Neural cell (in vitro differentiated cells): ENCODE measurements around the gene GREM1. TPM values are rescaled to one million over a fixed set of nuclear protein-coding genes. Genes with fewer than 3 reads are reported as not detected.

Experiments used
- H2AFZ ChIP-seq: fragments of 200-600, 300-800 bp; sonication (generic), shearing (Covaris generic); 2 replicates; pipeline ENCODE4 v1.6.0; 2014; ENCODE audit warnings: low read depth, mild to moderate bottlenecking, antibody characterized with exemption, low read length, moderate library complexity
- H3F3A ChIP-seq: fragments of 200-600 bp; shearing (Covaris generic); 2 replicates; pipeline ENCODE4 v1.6.1; 2016; ENCODE audit warnings: mild to moderate bottlenecking, moderate library complexity, mixed read lengths, antibody characterized with exemption, low read length; ENCODE audit not compliant: insufficient read depth, poor library complexity, severe bottlenecking
- H3K27ac ChIP-seq: fragments of 200-600, 300-800 bp; sonication (generic), shearing (Covaris generic); 2 replicates; pipeline ENCODE4 v1.5.1; 2014; ENCODE audit warnings: mild to moderate bottlenecking, low read length, moderate library complexity
- H3K27me3 ChIP-seq: fragments of 300-800, 200-600 bp; sonication (generic), shearing (Covaris generic); 2 replicates; pipeline ENCODE4 v1.6.0; 2014; ENCODE audit warnings: mild to moderate bottlenecking, low read depth, low read length, moderate library complexity; ENCODE audit not compliant: insufficient read depth
- H3K36me3 ChIP-seq: fragments of 300-800, 200-600 bp; sonication (generic), shearing (Covaris generic); 2 replicates; pipeline ENCODE4 v1.5.1; 2014; ENCODE audit warnings: mild to moderate bottlenecking, antibody characterized with exemption, low read length, moderate library complexity; ENCODE audit not compliant: insufficient read depth
- H3K4me2 ChIP-seq: fragments of 300-800, 200-600 bp; sonication (generic), shearing (Covaris generic); 2 replicates; pipeline ENCODE4 v1.6.0; 2014; ENCODE audit warnings: mild to moderate bottlenecking, low read length
- H3K4me3 ChIP-seq: fragments of 300-800, 200-600 bp; sonication (generic), shearing (Covaris generic); 2 replicates; pipeline ENCODE4 v1.5.1; 2014; ENCODE audit warnings: mild to moderate bottlenecking, low read length, moderate library complexity
- H3K79me2 ChIP-seq: fragments of 200-600 bp; shearing (Covaris generic); replicated peaks from 2 replicates; pipeline ENCODE4 v1.6.0; 2014; ENCODE audit warnings: mild to moderate bottlenecking, low read length, moderate library complexity; ENCODE audit not compliant: insufficient read depth
- H3K9ac ChIP-seq: fragments of 300-800, 200-600 bp; sonication (generic), shearing (Covaris generic); 2 replicates; pipeline ENCODE4 v1.6.1; 2016; ENCODE audit warnings: mild to moderate bottlenecking, low read length, mixed read lengths
- H3K9me2 ChIP-seq: fragments of 200-600 bp; shearing (Covaris generic); 2 replicates; pipeline ENCODE4 v1.6.1; 2016; ENCODE audit warnings: mild to moderate bottlenecking, low read length, mixed read lengths; ENCODE audit not compliant: insufficient read depth
- H3K9me3 ChIP-seq: fragments of 200-600, 300-800 bp; sonication (generic), shearing (Covaris generic); 2 replicates; pipeline ENCODE4 v1.6.1; 2016; ENCODE audit warnings: mild to moderate bottlenecking, mixed run types, low read length, moderate library complexity, mixed read lengths
- H4K20me1 ChIP-seq: fragments of 200-600 bp; shearing (Covaris generic); 2 replicates; pipeline ENCODE4 v1.6.1; 2016; ENCODE audit warnings: mild to moderate bottlenecking, mixed run types; ENCODE audit not compliant: insufficient read depth
- EP300 ChIP-seq: fragments of 450-650 bp; conservative IDR thresholded peaks from 2 replicates; pipeline ENCODE4 v1.6.1; 2014; ENCODE audit warnings: antibody characterized with exemption, mild to moderate bottlenecking, moderate library complexity; ENCODE audit not compliant: poor library complexity, severe bottlenecking
- EZH2 ChIP-seq: fragments of 200-600, 300-800 bp; shearing (Covaris generic), sonication (generic); IDR thresholded peaks from 2 replicates; pipeline ENCODE4 v1.6.1; 2014; ENCODE audit warnings: antibody characterized with exemption, low read length, borderline replicate concordance, mild to moderate bottlenecking; ENCODE audit not compliant: insufficient read depth, poor library complexity, severe bottlenecking
- MXI1 ChIP-seq: fragments of 450-650 bp; conservative IDR thresholded peaks from 2 replicates; pipeline ENCODE4 v1.6.1; 2014; ENCODE audit warnings: antibody characterized with exemption, mild to moderate bottlenecking; ENCODE audit not compliant: poor library complexity, severe bottlenecking
- POLR2AphosphoS5 ChIP-seq: IDR thresholded peaks from 2 replicates; pipeline ENCODE4 v1.6.1; 2012
- RAD21 ChIP-seq: fragments of 450-650 bp; conservative IDR thresholded peaks from 2 replicates; pipeline ENCODE4 v1.6.1; 2014; ENCODE audit warnings: antibody characterized with exemption, mild to moderate bottlenecking, moderate library complexity
- SMC3 ChIP-seq: fragments of 450-650 bp; conservative IDR thresholded peaks from 2 replicates; pipeline ENCODE4 v1.6.1; 2014; ENCODE audit warnings: antibody characterized with exemption, mild to moderate bottlenecking, moderate library complexity; ENCODE audit not compliant: poor library complexity
- TAF1 ChIP-seq: IDR thresholded peaks from 2 replicates; pipeline ENCODE4 v1.6.1; 2012; ENCODE audit warnings: low read depth
- polyA plus RNA-seq: library from polyadenylated mRNA; depleted of rRNA; stranded (reverse); fragments of >200 nt; gene quantifications from 2 replicates; pipeline ENCODE4 v1.2.3, GENCODE V29; 2014
- TF ChIP-seq, protein P1 (sequence below): IDR thresholded peaks from 2 replicates; pipeline ENCODE4 v1.6.1; 2012; ENCODE audit warnings: borderline replicate concordance
- TF ChIP-seq, protein P2 (sequence below): fragments of 450-650 bp; IDR thresholded peaks from 2 replicates; pipeline ENCODE4 v1.5.1; 2014; ENCODE audit warnings: antibody characterized with exemption, mild to moderate bottlenecking, moderate library complexity; ENCODE audit not compliant: poor library complexity, severe bottlenecking

The GREM1 gene
- polyA plus RNA-seq, 1 donor from 2014 or later, result 0.16 TPM

DNA sequence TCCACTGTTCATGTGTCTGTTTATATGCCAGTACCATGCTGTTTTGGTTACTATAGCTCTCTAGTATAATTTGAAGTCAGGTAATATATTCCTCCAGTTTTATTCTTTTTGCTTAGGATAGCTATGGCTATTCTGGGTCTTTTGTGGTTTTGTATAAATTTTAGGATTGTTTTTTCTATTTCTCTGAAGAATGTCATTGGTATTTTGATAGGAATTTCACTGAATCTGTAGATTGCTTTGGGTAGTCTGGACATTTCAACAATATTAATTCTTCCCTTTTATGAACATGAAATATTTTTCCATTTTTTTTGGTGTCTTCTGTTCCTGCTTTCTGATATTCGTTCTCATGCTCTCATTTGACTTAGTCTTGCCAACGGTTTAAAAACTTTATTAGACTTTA lies 39.6 kb downstream of the GREM1 start:
- TF ChIP-seq EP300 (no peak), EZH2 (no peak), SMC3 (no peak), POLR2AphosphoS5 (no peak), MXI1 (no peak), TAF1 (no peak)
- TF ChIP-seq, protein P1, sequence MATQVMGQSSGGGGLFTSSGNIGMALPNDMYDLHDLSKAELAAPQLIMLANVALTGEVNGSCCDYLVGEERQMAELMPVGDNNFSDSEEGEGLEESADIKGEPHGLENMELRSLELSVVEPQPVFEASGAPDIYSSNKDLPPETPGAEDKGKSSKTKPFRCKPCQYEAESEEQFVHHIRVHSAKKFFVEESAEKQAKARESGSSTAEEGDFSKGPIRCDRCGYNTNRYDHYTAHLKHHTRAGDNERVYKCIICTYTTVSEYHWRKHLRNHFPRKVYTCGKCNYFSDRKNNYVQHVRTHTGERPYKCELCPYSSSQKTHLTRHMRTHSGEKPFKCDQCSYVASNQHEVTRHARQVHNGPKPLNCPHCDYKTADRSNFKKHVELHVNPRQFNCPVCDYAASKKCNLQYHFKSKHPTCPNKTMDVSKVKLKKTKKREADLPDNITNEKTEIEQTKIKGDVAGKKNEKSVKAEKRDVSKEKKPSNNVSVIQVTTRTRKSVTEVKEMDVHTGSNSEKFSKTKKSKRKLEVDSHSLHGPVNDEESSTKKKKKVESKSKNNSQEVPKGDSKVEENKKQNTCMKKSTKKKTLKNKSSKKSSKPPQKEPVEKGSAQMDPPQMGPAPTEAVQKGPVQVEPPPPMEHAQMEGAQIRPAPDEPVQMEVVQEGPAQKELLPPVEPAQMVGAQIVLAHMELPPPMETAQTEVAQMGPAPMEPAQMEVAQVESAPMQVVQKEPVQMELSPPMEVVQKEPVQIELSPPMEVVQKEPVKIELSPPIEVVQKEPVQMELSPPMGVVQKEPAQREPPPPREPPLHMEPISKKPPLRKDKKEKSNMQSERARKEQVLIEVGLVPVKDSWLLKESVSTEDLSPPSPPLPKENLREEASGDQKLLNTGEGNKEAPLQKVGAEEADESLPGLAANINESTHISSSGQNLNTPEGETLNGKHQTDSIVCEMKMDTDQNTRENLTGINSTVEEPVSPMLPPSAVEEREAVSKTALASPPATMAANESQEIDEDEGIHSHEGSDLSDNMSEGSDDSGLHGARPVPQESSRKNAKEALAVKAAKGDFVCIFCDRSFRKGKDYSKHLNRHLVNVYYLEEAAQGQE, result no peak
- no peaks in the 10 kb centered on the region for H3K36me3 ChIP-seq
- no peak overlapping the region for H2AFZ ChIP-seq
- no peaks in the 10 kb centered on the region for H3F3A ChIP-seq
- no peaks in the 10 kb centered on the region for H3K9me2 ChIP-seq
- no peak overlapping the region for H3K27ac ChIP-seq
- no peaks in the 10 kb centered on the region for H3K27me3 ChIP-seq
- H3K9ac ChIP-seq, result no peak overlapping the region
- no peaks in the 10 kb centered on the region for H4K20me1 ChIP-seq
- no peaks in the 10 kb centered on the region for H3K9me3 ChIP-seq
- H3K79me2 ChIP-seq, result no peaks in the 10 kb centered on the region
- no peak overlapping the region for H3K4me3 ChIP-seq
- H3K4me2 ChIP-seq, result no peak overlapping the region

DNA sequence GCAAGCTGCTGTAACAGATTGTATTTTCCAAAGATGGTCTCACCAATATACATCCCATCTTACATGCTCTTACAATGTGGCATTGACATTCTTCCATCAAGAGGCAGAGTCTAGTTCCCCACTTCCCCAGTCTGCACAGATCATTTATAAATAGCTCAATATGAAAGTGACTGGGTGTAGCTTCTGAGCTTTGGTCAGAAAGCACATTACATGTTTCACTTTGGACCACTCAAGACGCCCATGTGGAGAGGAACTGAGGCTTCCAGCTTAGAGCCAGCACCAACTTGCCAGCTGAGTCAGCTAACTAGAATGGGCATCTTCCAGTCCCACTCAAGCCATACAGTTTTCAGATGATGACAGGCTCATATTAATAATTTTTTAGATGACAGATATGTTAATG lies 45.5 kb downstream of the GREM1 start:
- H2AFZ ChIP-seq, result no peak overlapping the region
- H3K9me2 ChIP-seq, result no peaks in the 10 kb centered on the region
- no peaks in the 10 kb centered on the region for H3K79me2 ChIP-seq
- H3K27ac ChIP-seq, result no peak overlapping the region
- H3K36me3 ChIP-seq, result no peaks in the 10 kb centered on the region
- no peak overlapping the region for H3K4me3 ChIP-seq
- no peaks in the 10 kb centered on the region for H4K20me1 ChIP-seq
- no peaks in the 10 kb centered on the region for H3F3A ChIP-seq
- H3K4me2 ChIP-seq, result no peak overlapping the region
- H3K9me3 ChIP-seq, result no peaks in the 10 kb centered on the region
- H3K27me3 ChIP-seq, result no peaks in the 10 kb centered on the region
- H3K9ac ChIP-seq, result no peak overlapping the region
- TF ChIP-seq EP300 (no peak), SMC3 (no peak), MXI1 (no peak), TAF1 (no peak), EZH2 (no peak), POLR2AphosphoS5 (no peak), RAD21 (no peak)
- TF ChIP-seq, protein P2, sequence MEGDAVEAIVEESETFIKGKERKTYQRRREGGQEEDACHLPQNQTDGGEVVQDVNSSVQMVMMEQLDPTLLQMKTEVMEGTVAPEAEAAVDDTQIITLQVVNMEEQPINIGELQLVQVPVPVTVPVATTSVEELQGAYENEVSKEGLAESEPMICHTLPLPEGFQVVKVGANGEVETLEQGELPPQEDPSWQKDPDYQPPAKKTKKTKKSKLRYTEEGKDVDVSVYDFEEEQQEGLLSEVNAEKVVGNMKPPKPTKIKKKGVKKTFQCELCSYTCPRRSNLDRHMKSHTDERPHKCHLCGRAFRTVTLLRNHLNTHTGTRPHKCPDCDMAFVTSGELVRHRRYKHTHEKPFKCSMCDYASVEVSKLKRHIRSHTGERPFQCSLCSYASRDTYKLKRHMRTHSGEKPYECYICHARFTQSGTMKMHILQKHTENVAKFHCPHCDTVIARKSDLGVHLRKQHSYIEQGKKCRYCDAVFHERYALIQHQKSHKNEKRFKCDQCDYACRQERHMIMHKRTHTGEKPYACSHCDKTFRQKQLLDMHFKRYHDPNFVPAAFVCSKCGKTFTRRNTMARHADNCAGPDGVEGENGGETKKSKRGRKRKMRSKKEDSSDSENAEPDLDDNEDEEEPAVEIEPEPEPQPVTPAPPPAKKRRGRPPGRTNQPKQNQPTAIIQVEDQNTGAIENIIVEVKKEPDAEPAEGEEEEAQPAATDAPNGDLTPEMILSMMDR, result no peak
- TF ChIP-seq, protein P1, result no peak
